ENCODE data around the gene TRIM73.
"Not testable (repeated sequence)": the region's sequence is repeated elsewhere in the genome, so short reads cannot be mapped to it uniquely, and the experiment has no call there.

TRIM73 gene
- total RNA-seq = 0.97 to 1.5 reads per million in 2 donors

DNA sequence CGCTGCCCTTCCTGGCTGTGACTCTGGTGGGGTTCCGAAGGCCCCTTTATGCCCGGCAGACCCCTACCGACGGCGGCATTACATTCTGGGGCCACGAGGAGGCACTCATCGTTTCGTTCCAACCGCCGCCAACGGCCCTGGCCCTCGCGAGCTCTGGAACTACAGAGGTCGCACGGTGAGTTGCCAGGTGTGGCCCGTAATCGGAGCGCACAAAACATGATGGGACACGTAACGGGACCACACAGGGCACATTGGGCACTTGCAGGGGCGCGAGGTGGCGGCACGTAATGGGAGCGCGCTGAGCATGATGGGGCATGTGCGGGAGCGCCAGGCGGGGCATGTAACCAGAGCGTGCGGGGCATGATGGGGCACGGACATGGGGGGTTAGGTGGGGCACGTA, at the start of gene TRIM73:
Gene TRIM73 (plus strand): TSS at position 301 of the 400 bp plus-strand sequence. CDS start 3,305 bp downstream, outside the sequence.
- not testable (repeated sequence) for DNase-seq

DNA sequence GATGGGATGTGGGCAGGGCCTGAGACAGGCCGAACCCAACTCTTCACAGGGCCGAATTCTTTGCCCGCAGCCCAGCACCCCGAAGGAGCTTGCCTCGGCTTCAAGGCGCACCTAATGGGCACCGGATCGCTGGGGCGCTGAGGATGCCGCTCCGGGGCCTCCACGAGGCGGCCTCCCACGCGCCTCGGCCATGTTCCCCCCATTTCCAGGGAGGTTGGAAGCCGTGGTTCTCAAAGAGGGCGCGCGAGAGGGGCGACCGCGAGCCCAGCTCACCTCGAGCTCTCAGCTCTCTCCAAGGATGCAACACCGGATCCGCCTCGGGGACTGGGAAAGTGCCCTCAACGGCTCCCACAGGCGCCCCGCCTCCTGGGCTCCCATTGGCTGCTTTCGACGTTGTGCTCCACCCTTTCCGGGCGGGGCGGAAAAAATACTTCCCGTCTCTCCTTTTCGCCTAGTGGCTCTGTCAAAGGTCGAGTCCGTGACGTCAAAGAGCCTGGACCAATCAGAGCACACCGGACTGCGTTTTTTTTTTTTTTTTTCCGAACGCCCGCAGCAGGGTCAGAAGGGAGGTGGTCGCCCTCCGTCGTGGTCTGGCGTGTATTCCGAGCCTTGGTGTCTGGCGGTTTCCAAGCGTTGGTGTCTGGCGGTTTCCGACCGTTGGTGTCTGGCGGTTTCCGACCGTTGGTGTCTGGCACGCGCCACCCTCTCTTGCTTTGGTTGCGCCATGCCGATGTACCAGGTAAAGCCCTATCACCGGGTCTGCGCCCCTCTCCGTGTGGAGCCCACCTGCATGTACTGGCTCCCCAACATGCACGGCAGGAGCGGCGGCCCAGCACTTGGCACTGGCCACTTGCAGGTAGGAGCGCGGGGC, 36.5 kb upstream of the TRIM73 start:
- peak; percentile 30 for DNase-seq

DNA sequence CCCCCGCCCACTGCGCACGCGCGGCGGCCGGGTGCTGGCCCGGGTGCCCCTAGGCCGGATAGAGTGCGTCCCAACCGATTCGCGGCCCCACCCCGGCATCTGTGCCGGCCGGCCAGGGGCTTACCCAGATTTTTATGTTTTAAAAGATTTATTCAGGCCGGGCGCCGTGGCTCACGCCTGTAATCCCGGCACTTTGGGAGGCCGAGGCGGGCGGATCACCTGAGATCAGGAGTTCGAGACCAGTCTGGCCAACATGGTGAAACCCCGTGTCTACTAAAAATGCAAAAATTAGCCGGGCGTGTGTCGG, 35.9 kb upstream of the TRIM73 start:
- not testable (repeated sequence) for DNase-seq

DNA sequence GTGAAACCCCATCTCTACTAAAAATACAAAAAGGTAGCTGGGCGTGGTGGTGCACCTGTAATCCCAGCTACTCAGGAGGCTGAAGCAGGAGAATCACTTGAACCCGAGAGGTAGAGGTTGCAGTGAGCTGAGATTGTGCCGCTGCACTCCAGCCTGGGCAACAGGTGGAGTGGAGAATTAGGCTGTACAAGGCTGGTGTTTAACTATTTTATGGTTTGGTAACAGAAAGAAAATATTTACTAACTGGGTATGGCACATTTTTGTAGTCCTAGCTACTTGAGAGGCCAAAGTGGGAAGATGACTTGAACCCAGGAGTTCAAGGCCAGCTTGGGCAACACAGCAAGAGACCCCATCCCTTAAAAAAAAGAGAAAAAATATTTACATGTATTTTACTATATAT, 31.4 kb upstream of the TRIM73 start:
- DNase-seq = not testable (repeated sequence)

- not testable (repeated sequence) for DNase-seq
Measured at GRCh38 chr7:75366643-75367042, 28.8 kb upstream of the TRIM73 start.

DNA sequence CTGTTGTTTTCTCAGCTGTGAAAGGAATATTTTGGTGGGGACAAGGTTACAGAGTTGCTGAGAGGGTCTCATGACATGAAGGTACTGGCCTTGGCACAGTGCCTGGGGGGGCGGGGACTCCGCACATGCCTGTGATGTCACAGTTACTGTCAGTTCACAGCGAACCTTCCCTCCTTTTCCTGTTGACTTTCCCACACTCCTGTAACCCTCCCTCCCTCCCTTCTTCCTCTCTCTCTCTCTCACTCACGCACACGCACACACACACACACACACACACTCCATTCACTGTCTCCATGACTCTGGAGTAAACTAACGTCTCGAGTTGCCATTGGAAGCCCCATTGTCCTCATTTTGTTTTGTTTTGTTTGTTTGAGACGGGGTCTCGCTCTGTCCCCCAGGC, 28.1 kb upstream of the TRIM73 start:
- DNase-seq = not testable (repeated sequence)

DNA sequence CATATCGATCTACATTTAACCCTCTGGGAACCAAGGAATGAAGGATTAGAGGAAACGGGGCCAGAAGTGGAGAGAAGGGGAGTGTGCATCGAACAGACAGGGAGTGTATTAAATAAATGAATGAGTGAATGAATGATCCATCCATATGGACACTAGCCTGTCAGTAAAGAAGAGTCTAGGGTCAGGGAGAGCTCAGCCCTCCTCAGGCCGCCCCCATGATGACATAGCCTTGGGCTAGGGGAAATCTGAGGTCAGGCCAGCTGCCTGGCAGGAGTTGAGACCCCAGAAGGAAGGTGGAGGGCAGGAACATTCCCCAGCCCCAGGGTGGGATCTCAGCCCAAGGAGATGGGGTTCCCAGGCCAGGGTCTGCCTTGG, 21.3 kb upstream of the TRIM73 start:
- not testable (repeated sequence) for DNase-seq

DNA sequence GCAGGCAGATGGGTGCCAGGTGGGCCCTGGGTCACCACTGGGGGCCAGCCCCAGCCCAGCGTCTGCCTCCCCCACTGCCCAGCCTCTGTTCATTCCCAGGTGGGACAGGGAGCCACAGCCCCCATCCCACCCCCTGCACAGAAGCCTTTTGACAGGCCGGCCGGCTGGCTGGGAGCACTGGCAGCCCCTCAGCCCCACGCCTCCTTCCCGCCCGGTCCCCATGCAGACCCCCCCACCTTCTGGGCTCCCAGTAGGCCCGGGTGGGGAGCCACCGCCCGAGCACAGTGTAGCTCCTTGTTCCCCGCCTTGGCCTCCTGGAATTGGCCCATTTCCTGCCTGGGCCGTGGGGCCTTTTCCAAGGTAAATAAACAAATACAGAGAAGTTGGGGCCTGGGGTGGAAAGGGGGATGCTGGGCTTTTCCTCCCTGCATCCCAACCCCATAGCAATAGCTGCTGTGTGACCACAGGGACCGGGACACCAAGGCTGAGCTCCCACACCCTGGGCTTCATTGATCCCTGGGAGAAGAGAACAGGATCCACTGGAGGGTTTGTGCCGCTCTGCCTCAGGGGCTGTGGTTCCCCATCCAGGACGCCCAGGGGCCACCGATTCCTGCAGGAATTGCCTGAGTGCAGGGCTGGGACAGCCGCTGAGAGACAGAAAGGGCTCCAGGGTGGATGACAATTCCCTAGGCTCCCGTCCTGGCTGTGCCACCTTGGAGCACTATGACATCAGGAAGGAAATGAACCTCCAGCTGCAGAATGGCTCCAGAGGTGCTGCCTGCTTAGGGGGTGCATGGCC, 20.7 kb upstream of the TRIM73 start:
- not testable (repeated sequence) for DNase-seq

DNA sequence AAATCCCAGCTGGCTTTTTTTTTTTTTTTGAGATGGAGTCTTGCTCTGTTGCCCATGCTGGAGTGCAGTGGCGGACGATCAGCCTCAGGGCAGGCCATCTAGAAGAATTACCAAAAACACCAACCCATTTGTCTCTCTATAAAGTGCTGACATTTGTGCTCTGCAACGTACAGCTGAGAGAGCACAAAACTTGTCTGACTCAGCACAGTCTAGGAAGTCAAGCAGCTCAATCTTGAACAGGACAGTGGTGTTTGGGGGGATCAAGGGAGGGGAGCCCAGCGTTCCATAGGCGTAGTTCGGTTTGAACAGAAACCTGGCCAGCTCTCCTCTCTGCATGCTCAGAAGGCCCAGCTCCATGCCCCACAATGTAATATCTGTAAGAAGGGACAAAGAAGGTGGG, 2.2 kb upstream of the TRIM73 start:
- DNase-seq = not testable (repeated sequence)

- not testable (repeated sequence) for DNase-seq
Measured at GRCh38 chr7:75397865-75398264, 2.4 kb downstream of the TRIM73 start.

DNA sequence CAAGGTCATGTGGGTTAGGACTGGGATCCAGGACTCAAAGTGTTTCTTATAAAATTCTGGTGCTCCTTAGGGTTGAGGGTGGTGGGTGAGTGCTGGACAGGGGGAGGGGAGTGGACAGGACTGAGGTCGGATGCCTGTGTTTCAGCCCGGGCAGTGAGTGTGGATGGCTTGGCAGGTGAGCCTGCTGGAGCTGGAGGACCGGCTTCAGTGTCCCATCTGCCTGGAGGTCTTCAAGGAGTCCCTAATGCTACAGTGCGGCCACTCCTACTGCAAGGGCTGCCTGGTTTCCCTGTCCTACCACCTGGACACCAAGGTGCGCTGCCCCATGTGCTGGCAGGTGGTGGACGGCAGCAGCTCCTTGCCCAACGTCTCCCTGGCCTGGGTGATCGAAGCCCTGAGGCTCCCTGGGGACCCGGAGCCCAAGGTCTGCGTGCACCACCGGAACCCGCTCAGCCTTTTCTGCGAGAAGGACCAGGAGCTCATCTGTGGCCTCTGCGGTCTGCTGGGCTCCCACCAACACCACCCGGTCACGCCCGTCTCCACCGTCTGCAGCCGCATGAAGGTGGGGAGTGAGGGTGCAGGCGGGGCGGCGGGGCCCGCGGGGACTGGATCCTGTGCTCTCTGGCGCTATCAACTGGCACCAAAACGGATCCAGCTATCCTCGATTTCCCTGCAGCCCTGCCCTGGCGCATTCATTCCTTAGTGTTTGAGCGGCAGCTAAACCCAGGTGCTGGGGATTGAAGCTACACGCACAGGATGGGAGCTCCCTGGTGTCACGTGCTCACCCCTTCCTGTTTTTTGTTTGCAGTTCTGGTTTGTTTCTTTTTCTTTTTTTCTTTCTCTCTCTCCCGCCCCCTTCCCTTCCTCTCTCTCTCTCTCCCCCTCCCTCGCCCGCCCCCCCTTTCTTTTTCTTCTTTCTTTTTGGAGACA, 3.6 kb downstream of the TRIM73 start:
- DNase-seq = not testable (repeated sequence)

GRCh38 chr7:75400575-75400974, 5.1 kb downstream of the TRIM73 start:
- not testable (repeated sequence) for DNase-seq

GRCh38 chr7:75403455-75404443, 8.3 kb downstream of the TRIM73 start:
- not testable (repeated sequence) for DNase-seq

DNA sequence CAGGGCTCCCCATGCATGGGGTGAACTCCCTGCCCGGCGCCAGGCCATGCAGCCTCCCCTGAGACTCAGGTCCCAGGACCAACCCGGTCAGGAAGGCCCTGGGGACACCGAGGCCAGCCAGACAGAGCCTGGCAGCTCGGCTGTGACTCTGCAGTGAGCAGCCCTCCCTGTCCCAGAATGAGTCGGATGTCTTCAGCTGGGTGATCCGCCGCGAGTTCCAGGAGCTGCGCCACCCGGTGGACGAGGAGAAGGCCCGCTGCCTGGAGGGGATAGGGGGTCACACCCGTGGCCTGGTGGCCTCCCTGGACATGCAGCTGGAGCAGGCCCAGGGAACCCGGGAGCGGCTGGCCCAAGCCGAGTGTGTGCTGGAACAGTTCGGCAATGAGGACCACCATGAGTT, 9.2 kb downstream of the TRIM73 start:
- DNase-seq = not testable (repeated sequence)

DNA sequence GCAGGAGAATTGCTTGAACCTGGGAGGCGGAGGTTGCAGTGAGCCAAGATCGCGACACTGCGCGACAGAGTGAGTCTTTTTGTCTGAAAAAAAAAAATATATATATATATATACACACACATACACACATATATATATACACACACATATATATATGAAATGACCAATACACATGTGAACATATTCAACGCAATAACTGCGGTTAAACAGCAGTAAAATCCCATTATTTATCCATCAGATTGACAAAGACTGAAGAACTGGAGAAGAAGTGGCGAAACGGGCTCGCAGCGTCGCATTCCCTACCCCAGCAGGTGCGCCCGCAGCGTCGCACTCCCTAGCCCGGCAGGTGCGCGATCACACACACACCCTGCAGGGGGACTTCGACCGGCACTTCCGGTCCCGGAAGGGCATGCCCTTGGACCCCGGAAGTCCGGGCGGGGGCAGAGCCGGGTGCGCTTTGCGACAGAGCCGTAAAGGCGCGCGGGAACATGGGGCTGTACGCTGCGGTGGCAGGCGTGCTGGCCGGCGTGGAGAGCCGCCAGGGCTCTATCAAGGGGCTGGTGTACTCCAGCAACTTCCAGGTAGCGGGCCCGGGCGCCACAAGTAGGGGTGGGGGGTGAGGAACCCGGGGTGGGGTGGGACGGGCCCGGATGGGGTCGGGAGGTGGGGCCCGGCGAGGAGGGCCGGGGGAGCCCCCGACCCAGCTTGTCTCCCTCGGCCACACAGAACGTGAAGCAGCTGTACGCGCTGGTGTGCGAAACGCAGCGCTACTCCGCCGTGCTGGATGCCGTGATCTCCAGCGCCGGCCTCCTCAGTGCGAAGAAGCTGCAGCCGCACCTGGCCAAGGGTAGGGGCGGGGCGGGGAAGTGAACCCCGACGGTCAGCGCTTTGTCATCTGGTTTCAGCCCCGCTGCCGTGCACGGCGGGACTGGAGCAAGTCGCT, 14.7 kb downstream of the TRIM73 start:
- DNase-seq = peak; percentile 12

DNA sequence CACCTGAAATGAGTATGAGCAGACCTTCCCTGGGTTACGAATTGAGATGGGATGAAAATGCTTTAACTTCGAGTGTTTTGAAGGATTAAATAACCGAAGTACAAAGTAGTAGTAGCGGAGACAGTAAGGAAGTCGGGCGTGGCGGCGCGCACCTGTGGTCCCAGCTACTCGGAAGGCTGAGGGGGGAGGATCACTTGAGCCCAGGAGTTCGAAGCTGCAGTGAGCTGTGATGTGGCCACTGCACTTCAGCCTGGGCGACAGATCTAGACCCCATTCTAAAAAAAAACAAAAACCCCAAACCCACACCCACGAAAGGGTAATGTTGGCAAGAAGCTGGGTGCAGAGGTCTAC, 15.4 kb downstream of the TRIM73 start:
- DNase-seq = not testable (repeated sequence)

DNA sequence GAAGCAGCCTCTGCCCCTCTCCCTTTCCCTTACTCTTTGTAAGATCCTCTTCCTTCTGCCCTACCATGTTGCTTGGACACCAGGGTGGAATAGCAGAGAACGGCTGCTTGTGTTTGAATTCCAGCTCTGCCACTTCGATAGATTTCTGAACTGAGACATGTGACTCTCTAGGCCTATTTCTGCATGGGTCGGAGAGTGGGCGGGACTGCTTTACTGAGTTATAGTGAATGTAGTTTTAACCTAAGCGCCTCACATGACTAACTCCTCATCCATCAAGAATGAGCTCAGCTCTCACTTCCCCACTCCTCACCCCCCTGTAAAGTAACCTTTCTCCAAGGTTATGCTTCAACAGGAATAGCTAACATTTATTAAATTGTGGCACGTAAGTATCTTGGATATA, 18.8 kb downstream of the TRIM73 start:
- not testable (repeated sequence) for DNase-seq

DNA sequence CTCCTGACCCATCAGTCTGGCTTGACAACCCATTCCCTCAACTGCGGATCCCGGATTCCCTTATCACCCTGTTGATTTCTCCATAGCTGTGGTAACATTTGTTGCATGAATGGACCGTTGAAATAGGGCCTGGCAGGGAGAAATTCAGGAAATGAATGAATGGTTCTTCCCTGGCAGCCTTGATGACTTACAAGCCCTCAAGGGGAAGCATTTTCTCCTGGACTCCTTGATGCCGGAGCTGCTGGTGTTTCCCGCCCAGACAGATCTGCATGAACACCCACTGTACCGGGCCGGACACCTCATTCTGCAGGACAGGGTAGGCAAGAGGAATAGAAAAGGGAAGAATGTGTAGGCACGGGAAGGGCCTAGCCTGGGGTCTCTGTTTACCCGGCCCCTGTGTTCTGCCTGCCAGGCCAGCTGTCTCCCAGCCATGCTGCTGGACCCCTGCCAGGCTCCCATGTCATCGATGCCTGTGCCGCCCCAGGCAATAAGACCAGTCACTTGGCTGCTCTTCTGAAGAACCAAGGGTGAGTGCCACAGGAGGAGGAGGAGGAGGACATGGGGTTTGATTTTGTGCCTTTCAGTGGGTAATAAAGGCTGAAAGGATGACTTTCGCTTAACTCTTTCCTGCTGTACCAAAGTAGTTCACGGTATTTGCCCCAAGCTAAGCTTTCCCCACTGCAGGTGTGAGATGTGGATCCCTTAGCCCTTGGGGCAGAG, 19.4 kb downstream of the TRIM73 start:
- not testable (repeated sequence) for DNase-seq

GRCh38 chr7:75415428-75415817, 20.0 kb downstream of the TRIM73 start:
- not testable (repeated sequence) for DNase-seq

Measured in T-helper 9 cell (primary cell).